ENCODE data around the gene GPR31.

Gene GPR31

GRCh38 chr6:167116109-167116837 lies 41.5 kb downstream of the GPR31 start:
- no peak for DNase-seq

DNA sequence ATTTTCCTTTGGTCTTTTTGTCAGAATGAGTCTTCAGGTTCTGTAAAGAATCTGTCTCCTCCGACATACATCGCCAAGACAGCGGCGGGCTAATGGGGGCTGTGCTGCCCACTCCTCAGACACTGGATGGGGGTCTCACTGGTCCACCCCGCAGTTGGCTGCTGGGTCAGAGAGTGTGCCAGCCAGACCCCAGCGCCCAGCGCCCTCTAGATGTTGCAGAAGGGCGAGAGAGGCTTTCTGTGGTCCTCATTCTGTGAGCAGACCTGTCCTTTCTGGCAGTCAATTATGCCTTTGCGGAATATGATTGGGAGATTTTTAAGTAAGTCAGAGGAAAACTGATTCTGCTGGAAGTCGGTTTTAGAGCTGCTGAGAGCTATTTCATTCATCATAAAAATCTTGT lies 42.7 kb downstream of the GPR31 start:
- no peak for DNase-seq

DNA sequence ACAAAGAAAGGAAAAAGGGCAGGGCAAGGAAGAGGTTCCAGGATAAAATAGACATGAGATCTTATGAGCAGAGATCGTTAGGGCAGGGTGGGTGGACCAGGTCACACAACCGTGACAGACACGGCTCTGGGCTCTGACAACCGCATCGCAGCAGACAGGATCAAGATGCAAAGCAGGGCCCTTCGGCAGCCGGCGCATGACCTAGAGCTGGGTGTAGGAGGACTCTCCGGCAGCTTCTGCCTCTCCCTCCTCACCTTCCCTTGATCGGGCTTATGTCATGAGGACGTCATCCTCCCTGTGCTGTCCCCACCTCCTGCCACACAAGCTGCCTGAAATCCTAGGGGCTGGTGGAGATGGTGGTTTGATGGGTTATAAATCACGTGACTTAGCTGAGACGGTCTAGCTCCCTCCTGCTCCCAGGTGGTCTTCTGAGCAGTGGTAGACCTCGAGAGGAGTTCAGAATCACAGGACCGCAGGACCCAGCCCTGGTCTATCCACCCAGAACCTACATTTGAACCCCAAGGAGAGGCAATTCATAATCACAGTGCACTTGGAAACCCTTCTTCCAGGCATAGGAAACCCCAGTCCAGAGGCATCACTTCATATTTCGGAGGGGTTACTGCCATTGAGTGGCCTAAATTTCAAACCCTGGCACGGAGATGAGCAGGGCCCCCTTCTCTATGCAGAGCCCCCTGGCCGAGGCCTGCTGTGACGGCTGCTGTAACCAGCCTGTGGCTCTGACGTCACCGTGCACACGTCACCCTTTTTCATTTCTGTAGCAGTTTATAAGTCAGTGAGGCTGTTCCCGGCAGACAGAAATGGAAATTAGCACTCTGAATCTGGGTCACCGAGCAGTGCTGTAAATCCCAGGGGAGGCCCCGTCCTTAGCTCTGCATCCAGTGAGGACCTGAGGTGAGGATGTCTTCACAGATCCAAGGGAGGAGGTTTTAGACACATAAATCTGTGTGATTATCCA lies 43.6 kb downstream of the GPR31 start:
- DNase-seq: no peak

- DNase-seq: no peak
Measured at GRCh38 chr6:167113047-167113754, 44.6 kb downstream of the GPR31 start.

DNA sequence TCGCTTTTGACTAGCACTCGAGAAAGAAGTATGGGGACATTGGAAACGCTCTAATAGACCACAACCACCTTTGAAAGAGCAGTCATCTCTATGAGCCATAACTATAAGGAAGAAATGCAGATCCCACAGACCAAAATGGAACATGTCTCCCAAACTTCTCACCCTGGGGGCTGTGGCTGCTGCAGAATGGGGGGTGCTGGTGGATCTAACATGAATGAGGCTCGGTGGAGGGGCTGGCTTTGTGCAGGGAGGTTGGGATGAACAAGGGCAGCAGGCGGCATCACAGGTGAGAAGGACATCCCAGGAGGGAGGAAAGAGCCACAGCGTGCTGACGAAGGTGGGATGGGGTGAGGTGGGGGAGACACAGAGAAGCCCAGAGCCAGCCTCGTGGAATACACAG lies 45.4 kb downstream of the GPR31 start:
- DNase-seq: no peak

- no peak for DNase-seq
Measured at GRCh38 chr6:167111597-167111996, 46.2 kb downstream of the GPR31 start.

DNA sequence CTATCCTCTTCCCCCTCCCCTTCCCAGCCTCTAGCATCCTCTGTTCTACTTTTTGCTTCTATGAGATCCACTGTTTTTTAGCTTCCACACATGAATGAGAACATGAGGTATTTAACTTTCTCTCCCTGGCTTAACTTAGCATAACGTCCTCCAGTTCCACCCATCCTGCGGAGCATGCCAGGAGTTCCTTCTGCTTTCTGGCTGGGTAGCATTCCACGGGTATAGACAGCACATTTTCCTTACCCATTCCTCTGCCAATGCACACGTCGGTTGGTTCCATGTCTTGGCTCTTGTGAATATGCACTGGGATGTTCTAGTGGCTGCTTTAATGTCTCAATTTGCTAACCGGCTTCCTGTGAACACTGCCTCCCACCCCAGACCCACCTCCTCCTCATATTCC lies 48.1 kb downstream of the GPR31 start:
- DNase-seq: no peak

DNA sequence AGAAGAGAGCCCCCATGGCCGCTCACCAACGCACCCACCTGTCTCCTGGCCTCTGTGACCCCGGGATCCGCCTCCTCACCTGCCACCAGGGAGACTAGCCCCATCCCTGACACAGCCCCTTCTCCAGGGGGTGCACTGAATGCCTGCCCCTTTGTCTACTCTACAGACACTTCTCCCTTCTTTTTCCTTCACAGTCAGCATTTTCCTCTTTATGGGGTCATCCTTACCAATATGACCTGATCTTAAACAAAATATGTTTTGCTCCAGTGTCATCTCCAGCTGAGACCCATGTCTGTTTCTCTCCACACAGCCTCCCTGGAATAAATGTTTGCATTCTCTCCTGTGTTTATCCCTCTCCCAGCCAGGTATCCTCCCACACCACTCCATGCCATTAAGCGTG lies 49.5 kb downstream of the GPR31 start:
- DNase-seq: no peak

GRCh38 chr6:167107787-167108186 lies 50.0 kb downstream of the GPR31 start:
- DNase-seq: no peak

DNA sequence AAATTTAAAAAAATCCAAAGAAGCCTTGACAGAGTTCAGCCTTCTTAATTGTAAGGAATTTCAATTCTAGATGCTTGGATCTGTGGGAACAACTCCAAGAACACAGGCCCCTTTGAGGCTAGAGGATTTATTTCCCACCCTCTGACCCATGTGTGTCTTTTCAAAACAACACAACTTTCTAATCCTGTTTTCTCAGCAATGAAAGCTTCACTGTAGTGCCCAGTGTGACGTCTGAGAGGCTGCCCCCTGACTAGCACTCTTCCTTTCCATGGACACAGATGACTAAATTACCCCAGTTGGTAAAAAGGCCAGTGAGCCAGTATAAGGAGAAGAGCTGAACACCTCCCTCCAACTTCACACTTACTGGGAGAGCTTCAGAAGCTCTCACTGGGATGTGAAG lies 51.4 kb downstream of the GPR31 start:
- no peak for DNase-seq
